Activated naive CD4-positive, alpha-beta T cell treated with anti-CD3 and anti-CD28 coated beads, Interleukin-2, amount 10 ng/mL, durations not matched to agents 7 days and 5 days (primary cell): ENCODE measurements around the gene MREG.
"Not testable (repeated sequence)": the region's sequence is repeated elsewhere in the genome, so short reads cannot be mapped to it uniquely, and the experiment has no call there.

Source experiments
- CTCF ChIA-PET: fragments of 350-600 bp; sonication (Branson Sonifier 250); formaldehyde crosslinking; loops from one replicate; lab custom pipeline; 2021; ENCODE audit warnings: antibody characterized with exemption; lab: Charles Lee
- DNase-seq: peaks from one replicate; pipeline ENCODE4 v3.0.0-alpha.2; 2020
- H3K27ac Mint-ChIP-seq: one replicate; pipeline ENCODE4 v1.8.0; 2021; ENCODE audit warnings: mild to moderate bottlenecking, moderate library complexity, mixed read lengths
- H3K27me3 Mint-ChIP-seq: one replicate; pipeline ENCODE4 v1.8.0; 2021; ENCODE audit warnings: mild to moderate bottlenecking, mixed read lengths
- H3K36me3 Mint-ChIP-seq: one replicate; pipeline ENCODE4 v1.8.0; 2021; ENCODE audit warnings: mixed read lengths
- H3K4me1 Mint-ChIP-seq: one replicate; pipeline ENCODE4 v1.8.0; 2021; ENCODE audit warnings: mixed read lengths
- H3K4me3 Mint-ChIP-seq: one replicate; pipeline ENCODE4 v1.8.0; 2021; ENCODE audit warnings: mild to moderate bottlenecking, moderate library complexity, mixed read lengths
- H3K9me3 Mint-ChIP-seq: one replicate; pipeline ENCODE4 v1.8.0; 2021; ENCODE audit warnings: mixed read lengths

MREG gene

GRCh38 chr2:216014986-216015385, 1.6 kb upstream of the MREG start:
- Mint-ChIP-seq H3K27ac (peak overlapping the region; percentile 93), H3K36me3 (peaks cover 27% of the 10 kb centered on the region), H3K9me3 (peaks cover 3% of the 10 kb centered on the region), H3K4me3 (peak overlapping the region; percentile 17), H3K27me3 (peaks cover 6% of the 10 kb centered on the region), H3K4me1 (peaks cover 70% of the 10 kb centered on the region)
- CTCF ChIA-PET, result interaction anchor here (1.2 to 2.1 kb wide), 5 partner anchors 9 to 65 kb away, joined by 3 to 13 read pairs (median 4); no protein-coding TSS in a partner anchor
- no peak for DNase-seq

GRCh38 chr2:216014006-216014405, 655 bp upstream of the MREG start:
- Mint-ChIP-seq H3K36me3 (peaks cover 30% of the 10 kb centered on the region), H3K9me3 (peaks cover 3% of the 10 kb centered on the region), H3K27ac (peak overlapping the region; percentile 64)

GRCh38 chr2:216012830-216013079, 596 bp downstream of the MREG start:
- peaks cover 26% of the 10 kb centered on the region for H3K36me3 Mint-ChIP-seq
- peak overlapping the region; percentile 80 for H3K27ac Mint-ChIP-seq
- H3K4me1 Mint-ChIP-seq, result peaks cover 61% of the 10 kb centered on the region
- H3K4me3 Mint-ChIP-seq, result peak overlapping the region; percentile 87
- peaks cover 6% of the 10 kb centered on the region for H3K27me3 Mint-ChIP-seq
- no peaks in the 10 kb centered on the region for H3K9me3 Mint-ChIP-seq
- CTCF ChIA-PET, result interaction anchor here (1.3 to 1.4 kb wide), 2 partner anchors 11 to 62 kb away, joined by 5 to 9 read pairs; no protein-coding TSS in a partner anchor
- no peak for DNase-seq

More at GRCh38 chr2:216014006-216014405, 655 bp upstream of the MREG start:
- H3K27me3 Mint-ChIP-seq, result peaks cover 6% of the 10 kb centered on the region
- peak overlapping the region; percentile 66 for H3K4me3 Mint-ChIP-seq
- H3K4me1 Mint-ChIP-seq, result peaks cover 71% of the 10 kb centered on the region
- DNase-seq, result no peak
- CTCF ChIA-PET, result interaction anchor here (1.0 to 1.4 kb wide), 3 partner anchors 10 to 63 kb away, joined by 3 to 5 read pairs (median 3); no protein-coding TSS in a partner anchor

GRCh38 chr2:216012133-216012829, 1.1 kb downstream of the MREG start:
- no peak for DNase-seq
- peak overlapping the region; percentile 87 for H3K4me3 Mint-ChIP-seq
- CTCF ChIA-PET, result interaction anchor here (1.3 to 1.5 kb wide), 2 partner anchors 62 to 81 kb away, joined by 3 to 9 read pairs; no protein-coding TSS in a partner anchor
- no peaks in the 10 kb centered on the region for H3K9me3 Mint-ChIP-seq
- H3K27me3 Mint-ChIP-seq, result peaks cover 6% of the 10 kb centered on the region
- H3K4me1 Mint-ChIP-seq, result peaks cover 56% of the 10 kb centered on the region
- H3K36me3 Mint-ChIP-seq, result peaks cover 22% of the 10 kb centered on the region
- peak overlapping the region; percentile 80 for H3K27ac Mint-ChIP-seq

- DNase-seq, H3K4me3 Mint-ChIP-seq, H3K27ac Mint-ChIP-seq, H3K27me3 Mint-ChIP-seq, H3K9me3 Mint-ChIP-seq: not testable (repeated sequence)
- CTCF ChIA-PET, result interaction anchor here (0.7 to 1.4 kb wide), 2 partner anchors 41 to 59 kb away, joined by 3 read pairs; no protein-coding TSS in a partner anchor
- Mint-ChIP-seq H3K36me3 (peaks cover 18% of the 10 kb centered on the region), H3K4me1 (peaks cover 53% of the 10 kb centered on the region)
These were observed 4.1 kb downstream of the MREG start for GRCh38 chr2:216009215-216009614.

GRCh38 chr2:216008387-216008786, 5.0 kb downstream of the MREG start:
- Mint-ChIP-seq H3K27ac (no peak overlapping the region), H3K36me3 (peaks cover 22% of the 10 kb centered on the region), H3K9me3 (no peaks in the 10 kb centered on the region), H3K27me3 (peaks cover 6% of the 10 kb centered on the region), H3K4me1 (peaks cover 53% of the 10 kb centered on the region), H3K4me3 (no peak overlapping the region)
- no peak for DNase-seq
- CTCF ChIA-PET, result interaction anchor here (0.6 to 1.4 kb wide), 2 partner anchors 13 to 40 kb away, joined by 3 read pairs; no protein-coding TSS in a partner anchor

GRCh38 chr2:216006164-216006663, 7.1 kb downstream of the MREG start:
- H3K27me3 Mint-ChIP-seq, result no peaks in the 10 kb centered on the region
- peak overlapping the region; percentile 43 for H3K27ac Mint-ChIP-seq
- CTCF ChIA-PET, result interaction anchor here (1.1 to 2.6 kb wide), 7 partner anchors 10 to 56 kb away, joined by 3 to 12 read pairs (median 6); no protein-coding TSS in a partner anchor
- H3K36me3 Mint-ChIP-seq, result peaks cover 17% of the 10 kb centered on the region
- peaks cover 45% of the 10 kb centered on the region for H3K4me1 Mint-ChIP-seq
- no peaks in the 10 kb centered on the region for H3K9me3 Mint-ChIP-seq
- H3K4me3 Mint-ChIP-seq, result no peak overlapping the region
- DNase-seq, result peak; percentile 52

GRCh38 chr2:216004697-216005283, 8.6 kb downstream of the MREG start:
- no peak for DNase-seq
- Mint-ChIP-seq H3K4me1 (peaks cover 42% of the 10 kb centered on the region), H3K27me3 (no peaks in the 10 kb centered on the region), H3K27ac (no peak overlapping the region), H3K9me3 (no peaks in the 10 kb centered on the region), H3K4me3 (no peak overlapping the region), H3K36me3 (peaks cover 15% of the 10 kb centered on the region)
- CTCF ChIA-PET, result interaction anchor here (0.7 to 2.6 kb wide), 4 partner anchors 10 to 54 kb away, joined by 3 to 12 read pairs (median 8); no protein-coding TSS in a partner anchor

GRCh38 chr2:216003876-216004696, 9.3 kb downstream of the MREG start:
- H3K9me3 Mint-ChIP-seq, result no peaks in the 10 kb centered on the region
- peaks cover 41% of the 10 kb centered on the region for H3K4me1 Mint-ChIP-seq
- H3K36me3 Mint-ChIP-seq, result peaks cover 14% of the 10 kb centered on the region
- no peak overlapping the region for H3K4me3 Mint-ChIP-seq
- CTCF ChIA-PET, result interaction anchor here (0.7 to 2.3 kb wide), 2 partner anchors 9 to 16 kb away, joined by 3 to 9 read pairs; no protein-coding TSS in a partner anchor
- no peak overlapping the region for H3K27ac Mint-ChIP-seq
- no peak for DNase-seq
- H3K27me3 Mint-ChIP-seq, result no peaks in the 10 kb centered on the region

- Mint-ChIP-seq H3K27me3 (no peaks in the 10 kb centered on the region), H3K27ac (peak overlapping the region; percentile 28), H3K4me1 (peaks cover 44% of the 10 kb centered on the region), H3K4me3 (no peak overlapping the region), H3K9me3 (no peaks in the 10 kb centered on the region), H3K36me3 (peaks cover 15% of the 10 kb centered on the region)
- CTCF ChIA-PET, result no interaction called here
- DNase-seq, result no peak
These were observed 10.7 kb downstream of the MREG start for GRCh38 chr2:216002693-216003092.

GRCh38 chr2:216002101-216002678, 11.2 kb downstream of the MREG start:
- DNase-seq, result no peak
- Mint-ChIP-seq H3K9me3 (no peaks in the 10 kb centered on the region), H3K4me3 (no peak overlapping the region), H3K4me1 (peaks cover 50% of the 10 kb centered on the region), H3K27me3 (no peaks in the 10 kb centered on the region), H3K27ac (no peak overlapping the region), H3K36me3 (peaks cover 20% of the 10 kb centered on the region)
- CTCF ChIA-PET, result no interaction called here

GRCh38 chr2:216001216-216002100, 11.9 kb downstream of the MREG start:
- peaks cover 20% of the 10 kb centered on the region for H3K36me3 Mint-ChIP-seq
- DNase-seq, result no peak
- CTCF ChIA-PET, result interaction anchor here (1.4 to 1.8 kb wide), 2 partner anchors 22 to 51 kb away, joined by 4 to 5 read pairs; no protein-coding TSS in a partner anchor
- H3K4me1 Mint-ChIP-seq, result peaks cover 45% of the 10 kb centered on the region
- H3K27me3 Mint-ChIP-seq, result no peaks in the 10 kb centered on the region
- no peak overlapping the region for H3K27ac Mint-ChIP-seq
- H3K9me3 Mint-ChIP-seq, result no peaks in the 10 kb centered on the region
- no peak overlapping the region for H3K4me3 Mint-ChIP-seq
